Measurements from ENCODE around the gene PCA3. TPM values are rescaled to one million over a fixed set of nuclear protein-coding genes. Genes with fewer than 3 reads are reported as not detected.

The PCA3 gene
- total RNA-seq, 2 experiments from 2014 or later = not detected

DNA sequence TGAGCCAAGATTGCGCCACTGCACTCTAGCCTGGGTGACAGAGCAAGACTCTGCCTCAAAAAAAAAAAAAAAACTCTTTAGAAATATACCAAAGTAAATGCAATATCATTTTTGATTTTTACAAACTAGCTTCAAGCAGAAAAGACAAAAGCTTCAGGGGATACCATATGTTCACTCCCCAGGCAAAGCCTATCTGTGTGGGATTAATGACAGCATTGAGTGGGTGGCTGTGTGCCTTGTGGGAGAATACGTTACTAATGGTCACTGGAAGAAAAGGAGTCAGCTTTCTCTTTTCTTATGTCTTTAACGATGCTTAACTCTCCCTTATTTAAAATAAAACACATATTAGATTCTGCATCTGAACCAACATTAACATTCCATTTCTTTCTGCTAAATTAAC lies 1.9 kb downstream of the PCA3 start:
- H3K36me3 Mint-ChIP-seq (ENCODE audit: low read depth) = no peaks in the 10 kb centered on the region
- no peak overlapping the region for H3K4me3 Mint-ChIP-seq
- H3K27ac Mint-ChIP-seq = no peak overlapping the region
- intact Hi-C loops (cut with micrococcal nuclease) = no loop called here
- DNase-seq = no peak
- H3K4me1 Mint-ChIP-seq (ENCODE audit: low read depth) = no peaks in the 10 kb centered on the region
- CTCF ChIA-PET = no interaction called here
- H3K9me3 Mint-ChIP-seq = no peaks in the 10 kb centered on the region
- H3K27me3 Mint-ChIP-seq (ENCODE audit: low read depth) = no peaks in the 10 kb centered on the region

DNA sequence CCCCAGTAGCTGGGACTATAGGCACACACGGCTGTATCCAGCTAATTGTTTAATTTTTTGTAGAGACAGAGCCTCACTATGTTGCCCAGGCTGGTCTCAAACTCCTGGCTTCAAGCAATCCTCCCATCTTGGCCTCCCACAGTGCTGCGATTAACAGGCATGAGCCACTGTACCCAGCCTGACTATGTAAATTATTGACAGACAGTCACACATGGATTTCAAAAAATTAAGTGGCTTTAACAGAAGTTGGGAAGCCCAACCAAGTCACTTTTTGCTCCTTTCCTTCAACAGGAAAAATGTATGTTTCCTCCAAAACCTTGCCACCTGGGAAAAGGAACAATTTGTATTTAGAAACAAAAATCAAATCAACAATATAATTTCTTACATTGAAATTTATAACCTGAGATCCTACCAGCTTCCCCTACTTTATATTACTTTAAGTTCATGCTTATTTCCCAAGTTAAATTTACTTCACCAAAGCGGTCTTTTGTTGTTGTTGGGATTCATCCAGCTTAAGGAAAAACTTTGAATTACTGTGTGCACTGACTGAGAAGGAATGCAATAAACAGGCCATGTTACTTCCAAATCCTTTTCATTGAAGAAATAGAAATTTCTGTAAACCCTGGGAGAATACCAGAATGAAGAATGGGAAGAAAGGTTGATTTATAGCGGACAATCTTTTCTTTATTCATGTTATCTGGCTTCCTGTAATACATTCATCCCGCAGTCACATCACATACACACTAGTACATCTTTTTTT lies 8.6 kb downstream of the PCA3 start:
- no peaks in the 10 kb centered on the region for H3K9me3 Mint-ChIP-seq
- no peaks in the 10 kb centered on the region for H3K27me3 Mint-ChIP-seq (ENCODE audit: low read depth)
- no peak overlapping the region for H3K27ac Mint-ChIP-seq
- no peak for DNase-seq
- no peak overlapping the region for H3K4me3 Mint-ChIP-seq
- H3K4me1 Mint-ChIP-seq (ENCODE audit: low read depth) = no peaks in the 10 kb centered on the region
- no peaks in the 10 kb centered on the region for H3K36me3 Mint-ChIP-seq (ENCODE audit: low read depth)
- CTCF ChIA-PET = no interaction called here
- intact Hi-C loops (cut with micrococcal nuclease) = no loop called here

GRCh38 chr9:76784881-76785280 lies 20.6 kb downstream of the PCA3 start:
- intact Hi-C loops (cut with micrococcal nuclease) = no loop called here
- H3K4me1 Mint-ChIP-seq (ENCODE audit: low read depth) = no peaks in the 10 kb centered on the region
- peaks cover 6% of the 10 kb centered on the region for H3K27me3 Mint-ChIP-seq (ENCODE audit: low read depth)
- no peaks in the 10 kb centered on the region for H3K36me3 Mint-ChIP-seq (ENCODE audit: low read depth)
- no peak overlapping the region for H3K27ac Mint-ChIP-seq
- CTCF ChIA-PET = no interaction called here
- H3K4me3 Mint-ChIP-seq = no peak overlapping the region
- DNase-seq = no peak
- no peaks in the 10 kb centered on the region for H3K9me3 Mint-ChIP-seq

DNA sequence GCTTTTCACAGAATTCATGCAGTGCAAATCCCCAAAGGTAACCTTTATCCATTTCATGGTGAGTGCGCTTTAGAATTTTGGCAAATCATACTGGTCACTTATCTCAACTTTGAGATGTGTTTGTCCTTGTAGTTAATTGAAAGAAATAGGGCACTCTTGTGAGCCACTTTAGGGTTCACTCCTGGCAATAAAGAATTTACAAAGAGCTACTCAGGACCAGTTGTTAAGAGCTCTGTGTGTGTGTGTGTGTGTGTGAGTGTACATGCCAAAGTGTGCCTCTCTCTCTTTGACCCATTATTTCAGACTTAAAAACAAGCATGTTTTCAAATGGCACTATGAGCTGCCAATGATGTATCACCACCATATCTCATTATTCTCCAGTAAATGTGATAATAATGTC lies 21.3 kb downstream of the PCA3 start:
- H3K27ac Mint-ChIP-seq = no peak overlapping the region
- CTCF ChIA-PET = no interaction called here
- H3K27me3 Mint-ChIP-seq (ENCODE audit: low read depth) = peaks cover 6% of the 10 kb centered on the region
- DNase-seq = no peak
- H3K9me3 Mint-ChIP-seq = no peaks in the 10 kb centered on the region
- intact Hi-C loops (cut with micrococcal nuclease) = no loop called here
- H3K4me1 Mint-ChIP-seq (ENCODE audit: low read depth) = no peaks in the 10 kb centered on the region
- H3K4me3 Mint-ChIP-seq = no peak overlapping the region
- no peaks in the 10 kb centered on the region for H3K36me3 Mint-ChIP-seq (ENCODE audit: low read depth)

DNA sequence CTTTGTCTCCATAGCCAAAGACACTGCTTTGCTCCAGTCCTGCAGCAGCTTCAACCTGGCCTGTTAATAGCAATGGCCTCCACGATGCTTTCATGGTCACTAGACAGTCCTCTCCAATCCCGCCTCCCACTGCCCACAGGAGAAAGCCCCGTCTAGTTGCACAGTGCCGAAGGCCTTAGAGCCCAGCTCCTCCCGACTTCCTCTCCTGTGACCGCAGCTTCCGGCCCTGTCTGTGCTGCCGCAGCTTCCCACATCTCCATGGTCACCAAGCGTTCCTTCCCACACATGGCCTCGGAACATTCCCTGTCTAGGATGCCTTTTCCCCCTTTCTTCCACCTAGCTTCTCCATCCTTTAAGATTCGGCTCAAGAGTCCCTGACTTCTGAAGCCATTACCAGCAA lies 23.4 kb downstream of the PCA3 start:
- Mint-ChIP-seq H3K36me3 (ENCODE audit: low read depth) (no peaks in the 10 kb centered on the region), H3K27ac (no peak overlapping the region), H3K4me3 (no peak overlapping the region), H3K4me1 (ENCODE audit: low read depth) (no peaks in the 10 kb centered on the region), H3K9me3 (no peaks in the 10 kb centered on the region), H3K27me3 (ENCODE audit: low read depth) (peaks cover 5% of the 10 kb centered on the region)
- no peak for DNase-seq
- intact Hi-C loops (cut with micrococcal nuclease) = no loop called here
- CTCF ChIA-PET = no interaction called here

- Mint-ChIP-seq H3K27ac (no peak overlapping the region), H3K36me3 (ENCODE audit: low read depth) (no peaks in the 10 kb centered on the region), H3K9me3 (no peaks in the 10 kb centered on the region), H3K4me3 (no peak overlapping the region), H3K27me3 (ENCODE audit: low read depth) (peaks cover 5% of the 10 kb centered on the region), H3K4me1 (ENCODE audit: low read depth) (no peaks in the 10 kb centered on the region)
- CTCF ChIA-PET = no interaction called here
- intact Hi-C loops (cut with micrococcal nuclease) = no loop called here
- no peak for DNase-seq
These were observed 25.6 kb downstream of the PCA3 start for GRCh38 chr9:76789840-76790239.

GRCh38 chr9:76793784-76794431 lies 29.7 kb downstream of the PCA3 start:
- Mint-ChIP-seq H3K4me1 (ENCODE audit: low read depth) (no peaks in the 10 kb centered on the region), H3K27me3 (ENCODE audit: low read depth) (no peaks in the 10 kb centered on the region), H3K27ac (no peak overlapping the region), H3K9me3 (no peaks in the 10 kb centered on the region), H3K4me3 (no peak overlapping the region), H3K36me3 (ENCODE audit: low read depth) (no peaks in the 10 kb centered on the region)
- CTCF ChIA-PET = no interaction called here
- DNase-seq = no peak
- intact Hi-C loops (cut with micrococcal nuclease) = no loop called here

GRCh38 chr9:76796296-76796695 lies 32.1 kb downstream of the PCA3 start:
- H3K27me3 Mint-ChIP-seq (ENCODE audit: low read depth) = no peaks in the 10 kb centered on the region
- CTCF ChIA-PET = no interaction called here
- no peaks in the 10 kb centered on the region for H3K9me3 Mint-ChIP-seq
- H3K4me1 Mint-ChIP-seq (ENCODE audit: low read depth) = no peaks in the 10 kb centered on the region
- intact Hi-C loops (cut with micrococcal nuclease) = no loop called here
- H3K27ac Mint-ChIP-seq = no peak overlapping the region
- no peak for DNase-seq
- no peaks in the 10 kb centered on the region for H3K36me3 Mint-ChIP-seq (ENCODE audit: low read depth)
- H3K4me3 Mint-ChIP-seq = no peak overlapping the region

- Mint-ChIP-seq H3K27ac (no peak overlapping the region), H3K9me3 (no peaks in the 10 kb centered on the region), H3K36me3 (ENCODE audit: low read depth) (no peaks in the 10 kb centered on the region), H3K4me1 (ENCODE audit: low read depth) (no peaks in the 10 kb centered on the region), H3K4me3 (no peak overlapping the region), H3K27me3 (ENCODE audit: low read depth) (no peaks in the 10 kb centered on the region)
- intact Hi-C loops (cut with micrococcal nuclease) = no loop called here
- no peak for DNase-seq
- CTCF ChIA-PET = no interaction called here
These were observed 34.3 kb downstream of the PCA3 start for GRCh38 chr9:76798527-76798926.

DNA sequence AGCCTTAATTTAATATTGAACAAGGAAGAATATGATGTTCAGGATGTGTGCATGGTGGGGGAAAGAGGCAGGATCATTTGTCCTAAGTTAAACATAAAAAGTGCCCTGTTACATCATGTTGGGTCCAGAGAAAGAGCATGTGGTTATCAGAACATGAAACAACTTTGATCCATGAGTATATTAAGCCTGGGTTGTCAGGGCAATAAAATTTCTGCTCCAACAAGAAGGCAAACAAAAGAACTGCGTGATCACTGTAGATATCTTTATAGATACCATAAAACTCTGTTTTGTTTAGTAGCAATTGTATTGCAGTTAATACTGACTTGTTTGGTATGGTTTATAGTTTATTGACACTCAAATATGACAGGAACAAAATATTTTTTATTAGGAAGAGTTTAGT lies 35.2 kb downstream of the PCA3 start:
- intact Hi-C loops (cut with micrococcal nuclease) = no loop called here
- H3K36me3 Mint-ChIP-seq (ENCODE audit: low read depth) = no peaks in the 10 kb centered on the region
- no peak for DNase-seq
- no peak overlapping the region for H3K4me3 Mint-ChIP-seq
- no peaks in the 10 kb centered on the region for H3K9me3 Mint-ChIP-seq
- no peaks in the 10 kb centered on the region for H3K27me3 Mint-ChIP-seq (ENCODE audit: low read depth)
- no peak overlapping the region for H3K27ac Mint-ChIP-seq
- no peaks in the 10 kb centered on the region for H3K4me1 Mint-ChIP-seq (ENCODE audit: low read depth)
- CTCF ChIA-PET = no interaction called here

GRCh38 chr9:76800901-76801300 lies 36.7 kb downstream of the PCA3 start:
- DNase-seq = no peak
- CTCF ChIA-PET = no interaction called here
- peaks cover 2% of the 10 kb centered on the region for H3K27me3 Mint-ChIP-seq (ENCODE audit: low read depth)
- H3K4me1 Mint-ChIP-seq (ENCODE audit: low read depth) = no peaks in the 10 kb centered on the region
- no peaks in the 10 kb centered on the region for H3K36me3 Mint-ChIP-seq (ENCODE audit: low read depth)
- intact Hi-C loops (cut with micrococcal nuclease) = no loop called here
- no peak overlapping the region for H3K4me3 Mint-ChIP-seq
- no peak overlapping the region for H3K27ac Mint-ChIP-seq
- no peaks in the 10 kb centered on the region for H3K9me3 Mint-ChIP-seq

- H3K9me3 Mint-ChIP-seq = no peaks in the 10 kb centered on the region
These were observed 38.8 kb downstream of the PCA3 start for GRCh38 chr9:76803083-76803482.

DNA sequence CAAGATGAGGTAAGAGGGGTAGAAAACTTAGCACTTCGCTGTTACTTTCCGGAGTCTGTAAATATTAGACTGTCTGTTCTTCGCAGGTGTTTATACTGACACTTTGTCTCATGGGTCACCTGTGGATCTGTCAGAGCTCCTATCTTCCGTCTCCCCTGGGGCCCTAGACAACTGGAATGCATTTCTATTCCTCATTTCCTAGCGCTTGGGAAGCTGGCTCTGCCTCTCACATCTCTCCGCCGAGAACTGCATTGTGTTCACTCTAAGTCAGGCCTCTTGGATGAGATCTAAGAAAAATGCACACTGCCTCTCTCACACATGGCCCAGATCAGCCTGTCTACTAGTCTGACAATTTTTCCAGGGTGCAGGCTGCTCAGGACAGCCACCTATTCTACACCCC lies 39.5 kb downstream of the PCA3 start:
- H3K4me1 Mint-ChIP-seq (ENCODE audit: low read depth) = no peaks in the 10 kb centered on the region
- no peaks in the 10 kb centered on the region for H3K9me3 Mint-ChIP-seq
- intact Hi-C loops (cut with micrococcal nuclease) = no loop called here
- CTCF ChIA-PET = no interaction called here
- no peak overlapping the region for H3K27ac Mint-ChIP-seq
- no peaks in the 10 kb centered on the region for H3K36me3 Mint-ChIP-seq (ENCODE audit: low read depth)
- H3K27me3 Mint-ChIP-seq (ENCODE audit: low read depth) = peaks cover 7% of the 10 kb centered on the region
- H3K4me3 Mint-ChIP-seq = no peak overlapping the region
- no peak for DNase-seq

More at GRCh38 chr9:76803083-76803482, 38.8 kb downstream of the PCA3 start:
- no peak overlapping the region for H3K4me3 Mint-ChIP-seq
- H3K36me3 Mint-ChIP-seq (ENCODE audit: low read depth) = no peaks in the 10 kb centered on the region
- H3K27ac Mint-ChIP-seq = no peak overlapping the region
- no peak for DNase-seq
- H3K4me1 Mint-ChIP-seq (ENCODE audit: low read depth) = no peaks in the 10 kb centered on the region
- CTCF ChIA-PET = no interaction called here
- intact Hi-C loops (cut with micrococcal nuclease) = no loop called here
- peaks cover 2% of the 10 kb centered on the region for H3K27me3 Mint-ChIP-seq (ENCODE audit: low read depth)

Measured in activated naive CD4-positive, alpha-beta T cell treated with anti-CD3 and anti-CD28 coated beads for 36 hours (primary cell).